ENCODE results near the gene MAN1C1.

The MAN1C1 gene

GRCh38 chr1:25615563-25616094, 962 bp upstream of the MAN1C1 start:
- Histone ChIP-seq H3K79me2 (ENCODE audit: insufficient read depth, low read length) (no peaks in the 10 kb centered on the region), H4K20me1 (ENCODE audit: insufficient read depth, low read length) (peaks cover 16% of the 10 kb centered on the region), H3K4me3 (ENCODE audit: low read depth in 1 of 2, low read length in 2 of 2) (no peak overlapping the region), H2AFZ (ENCODE audit: low read depth, low read length) (no peak overlapping the region), H3K9me3 (ENCODE audit: insufficient read depth, low read length, severe bottlenecking) (no peaks in the 10 kb centered on the region), H3K4me1 (ENCODE audit: insufficient read depth, low read length) (peaks cover 15% of the 10 kb centered on the region), H3K4me2 (ENCODE audit: insufficient read depth, low read length) (no peak overlapping the region), H3K36me3 (ENCODE audit: insufficient read depth, low read length) (no peaks in the 10 kb centered on the region), H3K27ac (ENCODE audit: low read length) (no peak overlapping the region), H3K9ac (ENCODE audit: low read depth, low read length) (no peak overlapping the region), H3K27me3 (ENCODE audit: insufficient read depth, low read length, poor library complexity) (peaks cover 59% of the 10 kb centered on the region)
- DNase-seq (no peak), ATAC-seq (ENCODE audit: insufficient read depth, low read depth) (no peak)
- no peak for TF ChIP-seq EZH2 (IDR thresholded peaks at IDR 0.05; ENCODE audit: borderline replicate concordance, low read depth, low read length, severe bottlenecking)
- TF ChIP-seq, protein P1, sequence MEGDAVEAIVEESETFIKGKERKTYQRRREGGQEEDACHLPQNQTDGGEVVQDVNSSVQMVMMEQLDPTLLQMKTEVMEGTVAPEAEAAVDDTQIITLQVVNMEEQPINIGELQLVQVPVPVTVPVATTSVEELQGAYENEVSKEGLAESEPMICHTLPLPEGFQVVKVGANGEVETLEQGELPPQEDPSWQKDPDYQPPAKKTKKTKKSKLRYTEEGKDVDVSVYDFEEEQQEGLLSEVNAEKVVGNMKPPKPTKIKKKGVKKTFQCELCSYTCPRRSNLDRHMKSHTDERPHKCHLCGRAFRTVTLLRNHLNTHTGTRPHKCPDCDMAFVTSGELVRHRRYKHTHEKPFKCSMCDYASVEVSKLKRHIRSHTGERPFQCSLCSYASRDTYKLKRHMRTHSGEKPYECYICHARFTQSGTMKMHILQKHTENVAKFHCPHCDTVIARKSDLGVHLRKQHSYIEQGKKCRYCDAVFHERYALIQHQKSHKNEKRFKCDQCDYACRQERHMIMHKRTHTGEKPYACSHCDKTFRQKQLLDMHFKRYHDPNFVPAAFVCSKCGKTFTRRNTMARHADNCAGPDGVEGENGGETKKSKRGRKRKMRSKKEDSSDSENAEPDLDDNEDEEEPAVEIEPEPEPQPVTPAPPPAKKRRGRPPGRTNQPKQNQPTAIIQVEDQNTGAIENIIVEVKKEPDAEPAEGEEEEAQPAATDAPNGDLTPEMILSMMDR (IDR thresholded peaks at IDR 0.05; ENCODE audit: borderline replicate concordance, extremely low read depth, low read length, poor library complexity, severe bottlenecking): no peak

DNA sequence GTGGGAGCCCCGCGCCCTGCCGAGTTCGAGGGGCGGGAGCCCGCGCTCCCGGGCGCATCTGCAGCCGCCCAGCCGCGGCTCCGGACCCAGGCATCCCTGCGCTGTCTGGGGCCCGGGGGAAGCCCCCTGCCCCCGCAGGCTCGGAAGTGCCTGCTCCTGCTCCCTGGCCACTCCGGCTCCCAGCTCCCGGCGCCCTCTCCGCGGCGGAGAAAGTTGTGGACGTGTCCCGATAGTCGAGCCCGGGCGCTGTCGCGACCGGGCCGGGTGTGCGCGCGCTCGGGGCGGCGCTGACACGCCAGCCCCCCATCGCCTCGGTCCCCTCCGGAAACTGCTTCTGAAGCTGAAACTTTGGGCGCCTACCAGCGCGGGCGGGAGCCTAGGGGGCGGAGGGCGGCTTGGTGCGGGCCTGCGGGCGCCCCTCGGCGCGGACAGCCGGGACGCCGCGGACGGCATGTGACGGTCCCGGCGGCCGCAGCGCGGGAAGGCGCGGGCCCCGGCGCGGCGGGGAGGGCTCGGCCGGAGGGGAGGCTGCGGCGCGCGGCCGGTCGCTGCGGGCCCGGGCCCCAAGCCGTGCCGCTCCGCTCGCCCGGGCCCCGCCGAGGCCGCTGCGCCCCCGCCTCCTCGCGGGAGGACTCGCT, 515 bp downstream of the MAN1C1 start:
- peak overlapping the region; percentile 92 for H3K4me2 ChIP-seq (ENCODE audit: insufficient read depth, low read length)
- H3K79me2 ChIP-seq (ENCODE audit: insufficient read depth, low read length): no peaks in the 10 kb centered on the region
- peaks cover 66% of the 10 kb centered on the region for H3K27me3 ChIP-seq (ENCODE audit: insufficient read depth, low read length, poor library complexity)
- H4K20me1 ChIP-seq (ENCODE audit: insufficient read depth, low read length): peaks cover 16% of the 10 kb centered on the region
- peaks cover 15% of the 10 kb centered on the region for H3K4me1 ChIP-seq (ENCODE audit: insufficient read depth, low read length)
- peak overlapping the region; percentile 29 to 61; a peak in 3 of 4 replicates for H3K4me3 ChIP-seq (ENCODE audit: low read depth in 1 of 2, low read length in 2 of 2)
- peak overlapping the region; percentile 55; the same call in 1 of the 2 replicates for H2AFZ ChIP-seq (ENCODE audit: low read depth, low read length)
- TF ChIP-seq, protein P1 (IDR thresholded peaks at IDR 0.05; ENCODE audit: borderline replicate concordance, extremely low read depth, low read length, poor library complexity, severe bottlenecking): no peak
- peak; percentile 55 for TF ChIP-seq EZH2 (IDR thresholded peaks at IDR 0.05; ENCODE audit: borderline replicate concordance, low read depth, low read length, severe bottlenecking)
- DNase-seq: peak; percentile 24
- no peaks in the 10 kb centered on the region for H3K36me3 ChIP-seq (ENCODE audit: insufficient read depth, low read length)
- H3K27ac ChIP-seq (ENCODE audit: low read length): no peak overlapping the region
- H3K9ac ChIP-seq (ENCODE audit: low read depth, low read length): peak overlapping the region; percentile 58
- ATAC-seq (ENCODE audit: insufficient read depth, low read depth): peak; percentile 28; the same call in 2 of the 3 replicates
- H3K9me3 ChIP-seq (ENCODE audit: insufficient read depth, low read length, severe bottlenecking): no peaks in the 10 kb centered on the region

DNA sequence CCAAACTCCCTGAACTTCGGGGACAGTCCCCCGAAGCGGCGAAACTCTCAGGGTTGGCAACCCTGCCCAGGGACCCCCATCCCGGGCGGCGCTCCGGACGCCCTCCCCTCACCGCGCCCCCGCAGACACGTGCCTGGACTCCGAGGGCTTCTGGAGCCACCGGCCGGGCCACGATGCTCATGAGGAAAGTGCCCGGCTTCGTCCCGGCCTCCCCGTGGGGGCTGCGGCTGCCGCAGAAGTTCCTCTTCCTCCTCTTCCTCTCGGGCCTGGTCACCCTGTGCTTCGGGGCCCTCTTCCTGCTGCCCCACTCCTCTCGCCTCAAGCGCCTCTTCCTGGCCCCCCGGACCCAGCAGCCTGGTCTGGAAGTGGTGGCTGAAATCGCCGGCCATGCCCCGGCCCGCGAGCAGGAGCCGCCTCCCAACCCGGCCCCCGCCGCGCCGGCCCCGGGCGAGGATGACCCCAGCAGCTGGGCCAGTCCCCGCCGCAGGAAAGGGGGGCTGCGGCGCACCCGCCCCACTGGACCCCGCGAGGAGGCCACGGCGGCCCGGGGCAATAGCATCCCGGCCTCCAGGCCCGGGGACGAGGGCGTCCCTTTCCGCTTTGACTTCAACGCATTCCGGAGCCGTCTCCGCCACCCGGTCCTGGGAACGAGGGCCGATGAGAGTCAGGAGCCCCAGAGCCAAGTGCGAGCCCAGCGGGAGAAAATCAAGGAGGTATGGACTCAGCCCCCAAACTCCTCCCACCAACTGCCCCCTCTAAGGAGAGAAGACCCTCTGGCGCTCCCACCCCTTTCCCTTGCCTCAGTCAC, 1.2 kb downstream of the MAN1C1 start:
- no peaks in the 10 kb centered on the region for H3K79me2 ChIP-seq (ENCODE audit: insufficient read depth, low read length)
- TF ChIP-seq, protein P1 (IDR thresholded peaks at IDR 0.05; ENCODE audit: borderline replicate concordance, extremely low read depth, low read length, poor library complexity, severe bottlenecking): no peak
- no peak for TF ChIP-seq EZH2 (IDR thresholded peaks at IDR 0.05; ENCODE audit: borderline replicate concordance, low read depth, low read length, severe bottlenecking)
- H3K36me3 ChIP-seq (ENCODE audit: insufficient read depth, low read length): no peaks in the 10 kb centered on the region
- H3K4me3 ChIP-seq (ENCODE audit: low read depth in 1 of 2, low read length in 2 of 2): peak overlapping the region in 1 of 2 experiments; percentile 61; a peak in 2 of 4 replicates
- ATAC-seq (ENCODE audit: insufficient read depth, low read depth) (no peak), DNase-seq (no peak)
- H2AFZ ChIP-seq (ENCODE audit: low read depth, low read length): no peak overlapping the region
- H3K9ac ChIP-seq (ENCODE audit: low read depth, low read length): no peak overlapping the region; the same call in 1 of the 2 replicates
- H4K20me1 ChIP-seq (ENCODE audit: insufficient read depth, low read length): peaks cover 16% of the 10 kb centered on the region
- peaks cover 66% of the 10 kb centered on the region for H3K27me3 ChIP-seq (ENCODE audit: insufficient read depth, low read length, poor library complexity)
- H3K27ac ChIP-seq (ENCODE audit: low read length): no peak overlapping the region
- H3K4me2 ChIP-seq (ENCODE audit: insufficient read depth, low read length): peak overlapping the region; percentile 92
- peaks cover 15% of the 10 kb centered on the region for H3K4me1 ChIP-seq (ENCODE audit: insufficient read depth, low read length)
- H3K9me3 ChIP-seq (ENCODE audit: insufficient read depth, low read length, severe bottlenecking): no peaks in the 10 kb centered on the region
